Gastroesophageal sphincter (tissue), 4 donors: ENCODE measurements around the gene FREM1. TPM values are rescaled to one million over a fixed set of nuclear protein-coding genes. Genes with fewer than 3 reads are reported as not detected.
A peak's percentile ranks its signal among the peaks of the same experiment; 100 is the strongest.

Experiments used
- ATAC-seq: fragments of 150-250 bp; one replicate; pipeline ENCODE4 v1.9.1; 2016; ENCODE audit warnings: mild to moderate bottlenecking, moderate library complexity
- H3K27ac ChIP-seq, 4 donors: fragments of 200-600 bp; sonication (generic) in 3 of 4; 1 replicate in 3 of 4; 2 replicates in 1 of 4; pipeline ENCODE4 v1.5.1; 2016 to 2019
- H3K27me3 ChIP-seq: fragments of 200-600 bp; sonication (generic); one replicate; pipeline ENCODE4 v1.5.1; 2019
- H3K36me3 ChIP-seq, 2 donors: fragments of 200-600 bp; sonication (generic); one replicate each; pipeline ENCODE4 v1.5.1; 2019; ENCODE audit warnings: control low read depth in 1 of 2
- H3K4me1 ChIP-seq, 3 donors: fragments of 200-600 bp; sonication (generic); 1 replicate in 2 of 3; 2 replicates in 1 of 3; pipeline ENCODE4 v1.5.1; 2016 to 2019; ENCODE audit warnings: control low read depth in 2 of 3
- H3K4me3 ChIP-seq, 2 donors: fragments of 200-600 bp; sonication (generic); one replicate each; pipeline ENCODE4 v1.5.1; 2019; ENCODE audit warnings: mild to moderate bottlenecking in 1 of 2, moderate library complexity in 1 of 2
- H3K9me3 ChIP-seq, 3 donors: fragments of 200-600 bp; sonication (generic); one replicate each; pipeline ENCODE4 v1.5.1; 2017 to 2019; ENCODE audit warnings: control low read depth in 2 of 3
- EP300 ChIP-seq: sonication (generic); formaldehyde crosslinking; IDR thresholded peaks from one replicate; pipeline ENCODE4 v1.6.1; 2017; ENCODE audit warnings: antibody characterized with exemption, mild to moderate bottlenecking
- POLR2A ChIP-seq, 2 donors: fragments of 450-650 bp; IDR thresholded peaks; one replicate each; pipeline ENCODE4 v1.6.1; 2017; ENCODE audit warnings: antibody characterized with exemption in 2 of 2, mild to moderate bottlenecking in 2 of 2, moderate library complexity in 1 of 2
- POLR2AphosphoS5 ChIP-seq: sonication (generic); formaldehyde crosslinking; IDR thresholded peaks from one replicate; pipeline ENCODE4 v1.6.1; 2017; ENCODE audit warnings: antibody characterized with exemption
- WGBS, 2 donors: methylation state at CpG; one replicate each; pipeline ENCODE4 v1.1.5; 2018; ENCODE audit warnings: low coverage in 1 of 2; 5-methylcytosine and 5-hydroxymethylcytosine counted together
- total RNA-seq, 4 donors: library from RNA; depleted of rRNA; stranded (reverse); fragments of >200 nt; gene quantifications; one replicate each; pipeline ENCODE4 v1.1.0, GENCODE V29; 2016
- TF ChIP-seq, protein P1 (sequence below), 4 experiments: fragments of 200-600 bp in 2 of 4; fragments of 450-650 bp in 2 of 4; sonication (generic) in 1 of 4; IDR thresholded peaks; one replicate each; pipeline ENCODE4 v1.5.1; 2017 to 2019; ENCODE audit warnings: antibody characterized with exemption in 4 of 4, mild to moderate bottlenecking in 2 of 4, moderate library complexity in 2 of 4

Gene FREM1
- total RNA-seq, 4 donors from 2014 or later = 0.59 to 4.8 (median 2.7) TPM

- ATAC-seq = no peak
- Histone ChIP-seq H3K36me3 (no peaks in the 10 kb centered on the region), H3K27me3 (no peaks in the 10 kb centered on the region), H3K4me3 (peak overlapping the region in 1 of 2 donors; percentile 9), H3K4me1 (no peaks in the 10 kb centered on the region), H3K9me3 (no peaks in the 10 kb centered on the region), H3K27ac (no peak overlapping the region)
- WGBS, 2 donors = 75 to 100% methylated on average over 1 to 4 of the region's 4 CpGs
- TF ChIP-seq POLR2AphosphoS5 (no peak), POLR2A (IDR thresholded peaks at IDR 0.05) (no peak), EP300 (no peak)
- TF ChIP-seq, protein P1, sequence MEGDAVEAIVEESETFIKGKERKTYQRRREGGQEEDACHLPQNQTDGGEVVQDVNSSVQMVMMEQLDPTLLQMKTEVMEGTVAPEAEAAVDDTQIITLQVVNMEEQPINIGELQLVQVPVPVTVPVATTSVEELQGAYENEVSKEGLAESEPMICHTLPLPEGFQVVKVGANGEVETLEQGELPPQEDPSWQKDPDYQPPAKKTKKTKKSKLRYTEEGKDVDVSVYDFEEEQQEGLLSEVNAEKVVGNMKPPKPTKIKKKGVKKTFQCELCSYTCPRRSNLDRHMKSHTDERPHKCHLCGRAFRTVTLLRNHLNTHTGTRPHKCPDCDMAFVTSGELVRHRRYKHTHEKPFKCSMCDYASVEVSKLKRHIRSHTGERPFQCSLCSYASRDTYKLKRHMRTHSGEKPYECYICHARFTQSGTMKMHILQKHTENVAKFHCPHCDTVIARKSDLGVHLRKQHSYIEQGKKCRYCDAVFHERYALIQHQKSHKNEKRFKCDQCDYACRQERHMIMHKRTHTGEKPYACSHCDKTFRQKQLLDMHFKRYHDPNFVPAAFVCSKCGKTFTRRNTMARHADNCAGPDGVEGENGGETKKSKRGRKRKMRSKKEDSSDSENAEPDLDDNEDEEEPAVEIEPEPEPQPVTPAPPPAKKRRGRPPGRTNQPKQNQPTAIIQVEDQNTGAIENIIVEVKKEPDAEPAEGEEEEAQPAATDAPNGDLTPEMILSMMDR (IDR thresholded peaks at IDR 0.05) = no peak
Measured at GRCh38 chr9:14899815-14900193, 10.4 kb downstream of the FREM1 start.

DNA sequence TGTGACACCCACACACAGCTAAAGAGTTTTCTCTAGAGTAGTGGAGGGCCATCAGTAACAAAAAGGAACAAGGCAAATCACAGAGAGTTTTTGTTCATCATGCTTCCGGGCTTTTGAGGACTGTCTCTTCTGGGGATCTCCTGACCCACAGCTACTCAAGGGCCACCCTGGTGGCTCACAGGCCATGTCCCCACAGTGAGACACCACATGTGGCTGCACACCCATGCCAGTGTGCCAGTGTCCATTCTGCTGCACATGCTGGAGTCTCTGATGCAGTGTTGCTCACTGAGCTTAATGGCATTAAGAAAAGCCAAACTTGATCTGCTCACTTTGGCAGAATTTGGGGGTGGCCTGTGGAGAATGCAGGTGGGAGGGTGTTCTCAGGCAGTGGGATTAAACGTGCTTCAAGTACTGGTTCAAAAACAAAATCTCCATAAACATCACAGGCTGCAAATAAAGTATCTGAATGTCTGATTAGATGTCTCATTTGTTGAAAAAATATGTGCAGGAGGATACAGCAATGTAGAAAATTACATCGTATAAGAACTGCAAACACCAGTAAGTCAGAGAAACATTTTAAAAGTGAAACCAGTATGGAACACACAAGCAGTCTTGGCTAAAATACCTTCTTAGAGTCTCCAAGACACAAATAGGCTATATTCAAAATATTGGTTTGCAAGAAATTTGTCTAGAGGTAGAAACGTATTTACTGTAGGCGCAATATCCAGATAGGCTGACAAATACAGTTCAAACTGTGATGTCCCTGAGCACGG is 11.0 kb downstream of the FREM1 start:
- H3K27me3 ChIP-seq = no peaks in the 10 kb centered on the region
- no peaks in the 10 kb centered on the region for H3K36me3 ChIP-seq
- no peaks in the 10 kb centered on the region for H3K9me3 ChIP-seq
- peak overlapping the region in 1 of 2 donors; percentile 9 for H3K4me3 ChIP-seq
- 58 to 78% methylated on average over 4 to 6 of the region's 6 CpGs for WGBS, 2 donors
- TF ChIP-seq EP300 = no peak
- no peak for TF ChIP-seq POLR2AphosphoS5
- TF ChIP-seq, protein P1 (IDR thresholded peaks at IDR 0.05) = no peak
- TF ChIP-seq POLR2A (IDR thresholded peaks at IDR 0.05) = no peak
- ATAC-seq = no peak
- no peaks in the 10 kb centered on the region for H3K4me1 ChIP-seq
- no peak overlapping the region for H3K27ac ChIP-seq

DNA sequence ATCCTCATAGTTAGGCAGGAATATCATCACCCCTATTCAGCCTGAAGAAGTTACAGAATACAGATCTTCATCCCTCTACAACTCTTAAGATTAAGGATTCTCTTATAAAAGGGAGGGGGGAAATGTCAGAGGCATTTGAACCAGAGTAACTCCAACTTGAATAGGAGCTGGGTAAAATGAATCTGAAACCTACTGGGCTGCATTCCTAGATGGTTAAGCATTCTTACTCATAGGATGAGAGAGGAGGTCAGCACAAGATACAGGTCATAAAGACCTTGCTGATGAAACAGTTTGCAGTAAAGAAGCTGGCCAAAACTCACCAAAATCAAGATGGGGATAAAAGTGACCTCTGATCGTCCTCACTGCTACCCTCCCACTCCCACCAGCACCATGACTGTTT is 14.4 kb downstream of the FREM1 start:
- TF ChIP-seq, protein P1 (IDR thresholded peaks at IDR 0.05) = no peak
- TF ChIP-seq POLR2A (IDR thresholded peaks at IDR 0.05) = no peak
- TF ChIP-seq POLR2AphosphoS5 = no peak
- TF ChIP-seq EP300 = no peak
- WGBS, 2 donors = 80 to 91% methylated on average over 1 of the region's 1 CpG
- no peaks in the 10 kb centered on the region for H3K36me3 ChIP-seq
- H3K9me3 ChIP-seq = no peaks in the 10 kb centered on the region
- no peak for ATAC-seq
- H3K4me1 ChIP-seq = no peaks in the 10 kb centered on the region
- H3K27ac ChIP-seq = no peak overlapping the region
- H3K27me3 ChIP-seq = no peaks in the 10 kb centered on the region
- no peak overlapping the region for H3K4me3 ChIP-seq

DNA sequence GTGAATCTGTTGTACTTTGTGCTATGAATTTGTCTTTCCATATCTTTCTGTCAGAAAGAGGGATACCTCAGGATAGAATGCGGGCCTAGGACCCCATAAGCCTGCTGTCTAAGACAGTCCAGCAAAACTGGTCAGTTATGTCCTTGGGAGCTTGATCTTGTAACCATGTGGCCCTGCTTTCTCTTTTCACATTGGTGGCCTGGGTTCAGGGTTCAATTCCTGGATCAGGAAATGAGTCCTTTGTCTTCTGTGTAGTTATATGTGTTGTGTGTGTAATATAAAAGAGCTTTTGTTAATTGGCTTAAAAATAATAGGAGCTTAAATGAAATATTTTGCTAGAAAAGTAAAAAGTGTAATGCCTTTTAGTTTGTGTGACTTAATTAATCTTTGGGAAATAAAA is 16.9 kb downstream of the FREM1 start:
- no peaks in the 10 kb centered on the region for H3K9me3 ChIP-seq
- H3K27ac ChIP-seq = no peak overlapping the region
- no peaks in the 10 kb centered on the region for H3K4me1 ChIP-seq
- H3K36me3 ChIP-seq = no peaks in the 10 kb centered on the region
- H3K4me3 ChIP-seq = no peak overlapping the region
- no peaks in the 10 kb centered on the region for H3K27me3 ChIP-seq
- no peak for ATAC-seq
- TF ChIP-seq POLR2AphosphoS5 = no peak
- TF ChIP-seq, protein P1 (IDR thresholded peaks at IDR 0.05) = no peak
- WGBS, 2 donors = 100% methylated on average over 1 of the region's 1 CpG

DNA sequence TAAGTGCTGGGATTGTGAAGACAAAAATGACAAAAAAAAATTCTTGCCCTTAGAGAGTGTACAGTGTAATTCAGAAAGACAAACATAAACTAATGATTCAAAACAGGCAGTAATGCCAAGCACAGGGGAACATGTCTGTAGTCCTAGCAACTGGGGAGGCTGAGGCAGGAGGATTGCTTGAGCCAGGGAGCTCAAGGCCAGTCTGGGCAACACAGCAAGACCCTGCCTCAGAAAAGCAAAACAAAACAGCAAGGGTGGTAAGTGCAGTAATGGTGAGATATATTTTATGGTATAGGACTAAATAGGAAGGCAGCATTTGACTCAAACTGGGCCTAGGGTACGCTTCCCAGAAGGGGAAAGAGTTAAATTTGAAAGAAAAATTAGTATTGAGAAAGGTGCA is 18.9 kb downstream of the FREM1 start:
- TF ChIP-seq POLR2A (IDR thresholded peaks at IDR 0.05) (no peak), POLR2AphosphoS5 (no peak), EP300 (no peak)
- TF ChIP-seq, protein P1 (IDR thresholded peaks at IDR 0.05) = no peak
- no peak for ATAC-seq
- Histone ChIP-seq H3K27ac (no peak overlapping the region), H3K36me3 (no peaks in the 10 kb centered on the region), H3K4me1 (no peaks in the 10 kb centered on the region), H3K4me3 (no peak overlapping the region), H3K9me3 (no peaks in the 10 kb centered on the region), H3K27me3 (no peaks in the 10 kb centered on the region)
- WGBS, 2 donors = 35 to 44% methylated on average over 1 of the region's 1 CpG
